Smooth muscle cell (in vitro differentiated cells): ENCODE data around the gene PTPRT. TPM values are rescaled to one million over a fixed set of nuclear protein-coding genes. Genes with fewer than 3 reads are reported as not detected.

Source experiments
- DNase-seq: peaks from one replicate; lab custom pipeline; 2025; ENCODE audit not compliant: unreplicated experiment; lab: John Stamatoyannopoulos, UW
- H2AFZ ChIP-seq: fragments of 200-600 bp; sonication (generic); 2 replicates; pipeline ENCODE4 v1.6.0; 2016; ENCODE audit warnings: antibody characterized with exemption, low read depth, mild to moderate bottlenecking
- H3F3A ChIP-seq: fragments of 200-600 bp; sonication (generic); 2 replicates; pipeline ENCODE4 v1.6.0; 2017; ENCODE audit warnings: antibody characterized with exemption, low read depth
- H3K27ac ChIP-seq: fragments of 200-600 bp; sonication (generic); 2 replicates; pipeline ENCODE4 v1.5.1; 2016; ENCODE audit warnings: low read depth, mild to moderate bottlenecking
- H3K27me3 ChIP-seq: fragments of 200-600 bp; sonication (generic); 2 replicates; pipeline ENCODE4 v1.6.1; 2016; ENCODE audit warnings: low read depth, mild to moderate bottlenecking
- H3K36me3 ChIP-seq: fragments of 200-600 bp; sonication (generic); 2 replicates; pipeline ENCODE4 v1.5.1; 2016; ENCODE audit warnings: low read depth
- H3K4me1 ChIP-seq: fragments of 200-600 bp; sonication (generic); 2 replicates; pipeline ENCODE4 v1.5.1; 2016; ENCODE audit warnings: low read depth
- H3K4me2 ChIP-seq: fragments of 200-600 bp; sonication (generic); 2 replicates; pipeline ENCODE4 v1.6.0; 2016; ENCODE audit warnings: mild to moderate bottlenecking
- H3K4me3 ChIP-seq: fragments of 200-600 bp; sonication (generic); 2 replicates; pipeline ENCODE4 v1.5.1; 2016; ENCODE audit warnings: mild to moderate bottlenecking
- H3K79me2 ChIP-seq: fragments of 200-600 bp; sonication (generic); 2 replicates; pipeline ENCODE4 v1.6.0; 2016; ENCODE audit warnings: low read depth, mild to moderate bottlenecking
- H3K9ac ChIP-seq: fragments of 200-600 bp; sonication (generic); 2 replicates; pipeline ENCODE4 v1.6.0; 2016; ENCODE audit warnings: low read depth
- H3K9me3 ChIP-seq: fragments of 200-600 bp; sonication (generic); replicated peaks from 2 replicates; pipeline ENCODE4 v1.5.1; 2016; ENCODE audit warnings: low read depth
- H4K20me1 ChIP-seq: fragments of 200-600 bp; sonication (generic); 2 replicates; pipeline ENCODE4 v1.6.0; 2016; ENCODE audit warnings: low read depth
- WGBS: methylation state at CpG from one replicate; pipeline ENCODE4 v1.1.7; 2016; ENCODE audit warnings: low lambda C conversion rate; 5-methylcytosine and 5-hydroxymethylcytosine counted together
- polyA plus RNA-seq: library from polyadenylated mRNA; unstranded; fragments of >200 nt; fragmentation: Nextera tagmentation; extraction: Ambion mirVana; gene quantifications from 2 replicates; pipeline ENCODE4 v1.2.1, GENCODE V29; 2016
- total RNA-seq: library from RNA; depleted of rRNA; stranded (reverse); fragments of >200 nt; gene quantifications from 2 replicates; pipeline ENCODE4 v1.2.3, GENCODE V29; 2014
- TF ChIP-seq, protein P1 (sequence below): fragments of 200-600 bp; sonication (generic); IDR thresholded peaks from 2 replicates; pipeline ENCODE4 v1.5.1; 2017; ENCODE audit warnings: borderline replicate concordance, mild to moderate bottlenecking, antibody characterized with exemption; ENCODE audit not compliant: insufficient read depth, poor library complexity, severe bottlenecking

PTPRT gene
- total and polyA plus RNA-seq, 2 experiments from 2014 or later, result 0.99 to 2.1 TPM

DNA sequence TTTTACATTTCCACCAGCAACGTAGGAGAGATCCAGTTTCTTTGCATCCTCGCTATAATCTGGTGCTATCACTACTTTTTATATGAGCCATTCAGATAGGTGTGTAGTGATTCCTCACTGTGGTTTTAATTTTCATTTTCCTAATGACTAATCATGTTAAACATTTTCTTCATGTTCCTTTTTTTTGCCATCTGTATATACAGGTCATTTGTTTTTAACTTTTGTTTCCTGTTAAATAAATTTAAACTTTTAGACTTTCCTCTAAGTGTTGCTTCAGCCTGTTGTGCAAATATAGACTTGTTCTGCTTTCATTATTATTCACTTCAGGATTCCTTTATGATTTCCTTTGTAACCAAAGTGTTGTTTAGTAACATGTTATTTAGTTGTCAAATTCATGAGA lies 697.4 kb downstream of the PTPRT start:
- peaks cover 47% of the 10 kb centered on the region for H3K27me3 ChIP-seq
- no peak overlapping the region for H3K4me3 ChIP-seq
- H3K4me1 ChIP-seq, result no peaks in the 10 kb centered on the region
- no peak overlapping the region for H2AFZ ChIP-seq
- TF ChIP-seq, protein P1, sequence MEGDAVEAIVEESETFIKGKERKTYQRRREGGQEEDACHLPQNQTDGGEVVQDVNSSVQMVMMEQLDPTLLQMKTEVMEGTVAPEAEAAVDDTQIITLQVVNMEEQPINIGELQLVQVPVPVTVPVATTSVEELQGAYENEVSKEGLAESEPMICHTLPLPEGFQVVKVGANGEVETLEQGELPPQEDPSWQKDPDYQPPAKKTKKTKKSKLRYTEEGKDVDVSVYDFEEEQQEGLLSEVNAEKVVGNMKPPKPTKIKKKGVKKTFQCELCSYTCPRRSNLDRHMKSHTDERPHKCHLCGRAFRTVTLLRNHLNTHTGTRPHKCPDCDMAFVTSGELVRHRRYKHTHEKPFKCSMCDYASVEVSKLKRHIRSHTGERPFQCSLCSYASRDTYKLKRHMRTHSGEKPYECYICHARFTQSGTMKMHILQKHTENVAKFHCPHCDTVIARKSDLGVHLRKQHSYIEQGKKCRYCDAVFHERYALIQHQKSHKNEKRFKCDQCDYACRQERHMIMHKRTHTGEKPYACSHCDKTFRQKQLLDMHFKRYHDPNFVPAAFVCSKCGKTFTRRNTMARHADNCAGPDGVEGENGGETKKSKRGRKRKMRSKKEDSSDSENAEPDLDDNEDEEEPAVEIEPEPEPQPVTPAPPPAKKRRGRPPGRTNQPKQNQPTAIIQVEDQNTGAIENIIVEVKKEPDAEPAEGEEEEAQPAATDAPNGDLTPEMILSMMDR, result no peak
- no peaks in the 10 kb centered on the region for H3F3A ChIP-seq
- no peaks in the 10 kb centered on the region for H3K9me3 ChIP-seq
- 86% methylated on average over 2 of the region's 2 CpGs for WGBS
- no peak overlapping the region for H3K9ac ChIP-seq
- no peaks in the 10 kb centered on the region for H4K20me1 ChIP-seq
- no peak overlapping the region for H3K4me2 ChIP-seq
- H3K27ac ChIP-seq, result no peak overlapping the region
- no peak for DNase-seq
- H3K79me2 ChIP-seq, result no peaks in the 10 kb centered on the region
- H3K36me3 ChIP-seq, result no peaks in the 10 kb centered on the region

DNA sequence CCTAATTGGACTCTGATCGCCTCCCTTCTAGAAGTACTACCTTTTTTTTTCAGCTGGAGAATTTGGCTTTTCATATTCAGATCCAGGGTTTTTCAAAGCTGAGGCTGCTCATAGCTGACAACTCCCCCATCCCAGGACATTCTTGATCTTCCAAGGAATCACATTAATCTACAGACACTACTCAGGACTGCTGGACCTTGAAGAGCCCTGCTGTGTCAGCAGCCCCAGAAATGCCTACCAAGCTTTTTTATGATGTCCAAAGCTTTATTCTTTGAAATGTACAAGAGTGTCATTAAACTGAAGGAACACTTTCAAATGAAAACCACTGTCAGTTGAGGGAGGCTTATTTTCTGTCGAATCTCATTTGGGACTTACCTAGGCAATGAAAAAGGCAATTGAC lies 704.1 kb downstream of the PTPRT start:
- no peak overlapping the region for H3K27ac ChIP-seq
- DNase-seq, result no peak
- no peaks in the 10 kb centered on the region for H3K9me3 ChIP-seq
- peaks cover 66% of the 10 kb centered on the region for H3K27me3 ChIP-seq
- H3K4me3 ChIP-seq, result no peak overlapping the region
- no peaks in the 10 kb centered on the region for H3F3A ChIP-seq
- H4K20me1 ChIP-seq, result no peaks in the 10 kb centered on the region
- no peaks in the 10 kb centered on the region for H3K36me3 ChIP-seq
- no peak overlapping the region for H3K4me2 ChIP-seq
- no peak overlapping the region for H3K9ac ChIP-seq
- no peaks in the 10 kb centered on the region for H3K4me1 ChIP-seq
- H3K79me2 ChIP-seq, result no peaks in the 10 kb centered on the region
- 94% methylated on average over 2 of the region's 2 CpGs for WGBS
- TF ChIP-seq, protein P1, result no peak
- no peak overlapping the region for H2AFZ ChIP-seq

DNA sequence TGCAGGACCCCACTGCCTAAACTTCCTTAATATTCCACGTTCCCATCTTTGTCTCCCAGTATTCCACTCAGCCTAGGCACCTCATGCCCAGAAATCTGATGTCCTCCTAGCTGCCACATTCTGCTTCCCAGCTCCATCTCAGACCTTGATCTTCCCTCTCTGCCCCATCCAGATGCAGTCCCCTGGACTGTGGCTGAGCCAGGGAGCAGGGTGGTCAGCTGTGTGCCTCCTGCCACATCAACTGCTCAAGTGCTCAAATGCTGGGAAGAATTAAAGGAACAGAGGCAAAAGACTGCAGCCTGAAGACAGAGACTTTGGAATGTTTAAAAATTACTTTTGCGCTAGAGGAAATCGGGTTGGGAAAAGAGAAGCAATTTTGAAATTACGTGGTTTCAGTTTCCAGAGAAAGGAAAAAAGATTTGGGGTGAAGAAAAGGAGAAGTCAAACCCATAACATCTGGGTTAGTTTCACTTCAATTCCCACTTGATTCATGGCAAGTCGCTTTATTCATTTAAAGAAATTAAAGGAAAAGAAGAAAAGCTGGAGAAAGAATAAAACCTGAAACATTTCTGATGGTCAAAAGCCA lies 704.8 kb downstream of the PTPRT start:
- Histone ChIP-seq H3K27ac (no peak overlapping the region), H2AFZ (no peak overlapping the region), H3K36me3 (no peaks in the 10 kb centered on the region), H4K20me1 (no peaks in the 10 kb centered on the region), H3K4me1 (no peaks in the 10 kb centered on the region), H3K27me3 (peaks cover 66% of the 10 kb centered on the region), H3K9me3 (no peaks in the 10 kb centered on the region), H3K9ac (no peak overlapping the region), H3K4me2 (no peak overlapping the region), H3F3A (no peaks in the 10 kb centered on the region), H3K79me2 (no peaks in the 10 kb centered on the region), H3K4me3 (no peak overlapping the region)
- WGBS, result 88% methylated on average over 5 of the region's 5 CpGs
- no peak for DNase-seq
- TF ChIP-seq, protein P1, result no peak

DNA sequence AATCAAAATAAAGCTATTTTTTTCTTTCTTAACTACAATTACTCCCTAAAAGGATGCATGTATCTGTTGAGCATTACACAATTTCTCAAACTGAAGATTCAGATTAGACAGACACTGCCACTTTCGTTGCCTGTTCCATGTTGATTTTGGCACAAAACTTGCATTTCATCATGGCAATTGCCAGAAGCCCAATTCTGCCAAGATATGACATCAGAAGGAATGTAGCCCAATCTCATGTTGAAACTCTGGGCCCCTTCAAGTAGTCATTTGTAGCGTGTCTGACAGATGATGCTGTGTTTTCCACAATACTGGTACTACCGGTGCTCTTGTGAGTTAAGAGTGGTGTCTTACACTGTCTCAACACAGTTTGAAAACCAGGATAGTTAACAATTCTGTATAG lies 705.4 kb downstream of the PTPRT start:
- Histone ChIP-seq H3F3A (no peaks in the 10 kb centered on the region), H3K4me1 (no peaks in the 10 kb centered on the region)
- 68% methylated on average over 3 of the region's 3 CpGs for WGBS

More for the DNA sequence above, 705.4 kb downstream of the PTPRT start:
- no peaks in the 10 kb centered on the region for H3K79me2 ChIP-seq
- H3K27ac ChIP-seq, result no peak overlapping the region
- no peaks in the 10 kb centered on the region for H3K36me3 ChIP-seq
- no peak overlapping the region for H3K4me3 ChIP-seq
- TF ChIP-seq, protein P1, result no peak
- DNase-seq, result no peak
- H3K9ac ChIP-seq, result no peak overlapping the region
- H3K4me2 ChIP-seq, result no peak overlapping the region
- H2AFZ ChIP-seq, result no peak overlapping the region
- H4K20me1 ChIP-seq, result no peaks in the 10 kb centered on the region
- H3K9me3 ChIP-seq, result no peaks in the 10 kb centered on the region
- peaks cover 68% of the 10 kb centered on the region for H3K27me3 ChIP-seq
